Thyroid gland (tissue), 4 donors: ENCODE measurements around the gene SEMA5A. TPM values are rescaled to one million over a fixed set of nuclear protein-coding genes. Genes with fewer than 3 reads are reported as not detected.

Experiments
- DNase-seq, 2 donors: peaks; one replicate each; pipeline ENCODE4 v3.0.0-alpha.2; 2019
- H3K27ac ChIP-seq, 3 donors: fragments of 200-600 bp; sonication (generic); 1 replicate in 2 of 3; 2 replicates in 1 of 3; pipeline ENCODE4 v1.5.1; 2016 to 2019; ENCODE audit warnings: mild to moderate bottlenecking in 1 of 3, moderate library complexity in 1 of 3
- H3K27me3 ChIP-seq: fragments of 200-600 bp; sonication (generic); one replicate; pipeline ENCODE4 v1.5.1; 2019
- H3K36me3 ChIP-seq, 2 donors: fragments of 200-600 bp; sonication (generic); one replicate each; pipeline ENCODE4 v1.5.1; 2016 to 2019
- H3K4me1 ChIP-seq, 2 donors: fragments of 200-600 bp; sonication (generic); one replicate each; pipeline ENCODE4 v1.5.1; 2017 to 2019
- H3K4me3 ChIP-seq, 3 donors: fragments of 200-600 bp; sonication (generic); replicated peaks in 1 of 3; 1 replicate in 2 of 3; 2 replicates in 1 of 3; pipeline ENCODE4 v1.5.1; 2016; ENCODE audit warnings: mild to moderate bottlenecking in 1 of 3
- H3K9me3 ChIP-seq: fragments of 200-600 bp; sonication (generic); one replicate; pipeline ENCODE4 v1.5.1; 2017
- CTCF ChIP-seq, 6 experiments: fragments of 200-600 bp in 3 of 6; fragments of 450-650 bp in 3 of 6; sonication (generic) in 3 of 6; IDR thresholded peaks; one replicate each; pipeline ENCODE4 v1.5.1; 2016 to 2019; ENCODE audit warnings: antibody characterized with exemption in 6 of 6, mild to moderate bottlenecking in 2 of 6, inconsistent platforms in 1 of 6, moderate library complexity in 1 of 6
- POLR2A ChIP-seq, 2 donors: fragments of 450-650 bp; IDR thresholded peaks; one replicate each; pipeline ENCODE4 v1.6.1; 2017; ENCODE audit warnings: antibody characterized with exemption in 2 of 2, mild to moderate bottlenecking in 2 of 2, moderate library complexity in 1 of 2
- WGBS, 2 donors: methylation state at CpG; one replicate each; pipeline ENCODE4 v1.1.5; 2017; 5-methylcytosine and 5-hydroxymethylcytosine counted together
- intact Hi-C: fragments of 100-400 bp; cut with DNase I; formaldehyde crosslinking; loops from one replicate; pipeline ENCODE4 v1.15.1; 2023
- total RNA-seq, 4 donors: library from RNA; depleted of rRNA; stranded (reverse); fragments of >200 nt; gene quantifications; one replicate each; pipeline ENCODE4 v1.2.3, GENCODE V29; 2016

The SEMA5A gene
- total RNA-seq, 4 donors from 2014 or later = 1.8 to 8.4 (median 3.8) TPM

GRCh38 chr5:9557696-9558095 lies 11.8 kb upstream of the SEMA5A start:
- WGBS, 2 donors = 79 to 91% methylated on average over 2 of the region's 2 CpGs
- no peak for TF ChIP-seq POLR2A (IDR thresholded peaks at IDR 0.05)
- TF ChIP-seq CTCF (IDR thresholded peaks at IDR 0.05) = no peak
- Histone ChIP-seq H3K9me3 (no peaks in the 10 kb centered on the region), H3K27ac (no peak overlapping the region), H3K27me3 (no peaks in the 10 kb centered on the region), H3K36me3 (no peaks in the 10 kb centered on the region), H3K4me1 (no peaks in the 10 kb centered on the region), H3K4me3 (no peak overlapping the region)
- DNase-seq = no peak
- intact Hi-C loops = no loop called here

GRCh38 chr5:9555961-9556360 lies 10.1 kb upstream of the SEMA5A start:
- Histone ChIP-seq H3K4me3 (no peak overlapping the region), H3K4me1 (no peaks in the 10 kb centered on the region), H3K36me3 (no peaks in the 10 kb centered on the region), H3K9me3 (no peaks in the 10 kb centered on the region), H3K27me3 (no peaks in the 10 kb centered on the region), H3K27ac (no peak overlapping the region)
- TF ChIP-seq POLR2A (IDR thresholded peaks at IDR 0.05) (no peak), CTCF (IDR thresholded peaks at IDR 0.05) (no peak)
- intact Hi-C loops = no loop called here
- WGBS, 2 donors = 92 to 93% methylated on average over 4 of the region's 4 CpGs
- no peak for DNase-seq

GRCh38 chr5:9554122-9554521 lies 8.2 kb upstream of the SEMA5A start:
- H3K4me1 ChIP-seq = no peaks in the 10 kb centered on the region
- no peak overlapping the region for H3K27ac ChIP-seq
- WGBS, 2 donors = 93 to 95% methylated on average over 5 of the region's 5 CpGs
- no peak for TF ChIP-seq POLR2A (IDR thresholded peaks at IDR 0.05)
- TF ChIP-seq CTCF (IDR thresholded peaks at IDR 0.05) = no peak
- intact Hi-C loops = no loop called here
- no peaks in the 10 kb centered on the region for H3K36me3 ChIP-seq
- DNase-seq = no peak
- H3K9me3 ChIP-seq = no peaks in the 10 kb centered on the region
- H3K27me3 ChIP-seq = no peaks in the 10 kb centered on the region
- no peak overlapping the region for H3K4me3 ChIP-seq

GRCh38 chr5:9553561-9553960 lies 7.7 kb upstream of the SEMA5A start:
- no peaks in the 10 kb centered on the region for H3K4me1 ChIP-seq
- H3K27ac ChIP-seq = no peak overlapping the region
- H3K9me3 ChIP-seq = no peaks in the 10 kb centered on the region
- 95 to 96% methylated on average over 4 of the region's 4 CpGs for WGBS, 2 donors
- DNase-seq = no peak
- intact Hi-C loops = no loop called here
- H3K27me3 ChIP-seq = no peaks in the 10 kb centered on the region
- H3K4me3 ChIP-seq = no peak overlapping the region
- TF ChIP-seq POLR2A (IDR thresholded peaks at IDR 0.05) (no peak), CTCF (IDR thresholded peaks at IDR 0.05) (no peak)
- H3K36me3 ChIP-seq = no peaks in the 10 kb centered on the region

GRCh38 chr5:9551567-9552537 lies 6.0 kb upstream of the SEMA5A start:
- 95 to 96% methylated on average over 4 of the region's 4 CpGs for WGBS, 2 donors
- Histone ChIP-seq H3K9me3 (no peaks in the 10 kb centered on the region), H3K4me3 (no peak overlapping the region), H3K27ac (no peak overlapping the region), H3K4me1 (peaks cover 0 to 11% of the 10 kb centered on the region in 2 donors), H3K27me3 (no peaks in the 10 kb centered on the region), H3K36me3 (no peaks in the 10 kb centered on the region)
- TF ChIP-seq POLR2A (IDR thresholded peaks at IDR 0.05) = no peak
- no peak for TF ChIP-seq CTCF (IDR thresholded peaks at IDR 0.05)
- DNase-seq = no peak
- intact Hi-C loops = no loop called here
